Ovary (tissue), 3 donors: ENCODE data around the gene ZC3H7B.

ENCODE experiments used
- POLR2A ChIP-seq: fragments of 450-650 bp; IDR thresholded peaks from one replicate; pipeline ENCODE4 v1.6.1; 2017; ENCODE audit warnings: antibody characterized with exemption, mild to moderate bottlenecking, moderate library complexity
- TF ChIP-seq, protein P1 (sequence below), 3 donors: fragments of 450-650 bp in 2 of 3; fragments of 200-600 bp in 1 of 3; IDR thresholded peaks; one replicate each; pipeline versions ENCODE4 v1.5.1 to v1.8.0; 2016 to 2022; ENCODE audit warnings: antibody characterized with exemption in 3 of 3, mild to moderate bottlenecking in 1 of 3
- donor health status: DM: no; HTN: no; CAD: no.

DNA sequence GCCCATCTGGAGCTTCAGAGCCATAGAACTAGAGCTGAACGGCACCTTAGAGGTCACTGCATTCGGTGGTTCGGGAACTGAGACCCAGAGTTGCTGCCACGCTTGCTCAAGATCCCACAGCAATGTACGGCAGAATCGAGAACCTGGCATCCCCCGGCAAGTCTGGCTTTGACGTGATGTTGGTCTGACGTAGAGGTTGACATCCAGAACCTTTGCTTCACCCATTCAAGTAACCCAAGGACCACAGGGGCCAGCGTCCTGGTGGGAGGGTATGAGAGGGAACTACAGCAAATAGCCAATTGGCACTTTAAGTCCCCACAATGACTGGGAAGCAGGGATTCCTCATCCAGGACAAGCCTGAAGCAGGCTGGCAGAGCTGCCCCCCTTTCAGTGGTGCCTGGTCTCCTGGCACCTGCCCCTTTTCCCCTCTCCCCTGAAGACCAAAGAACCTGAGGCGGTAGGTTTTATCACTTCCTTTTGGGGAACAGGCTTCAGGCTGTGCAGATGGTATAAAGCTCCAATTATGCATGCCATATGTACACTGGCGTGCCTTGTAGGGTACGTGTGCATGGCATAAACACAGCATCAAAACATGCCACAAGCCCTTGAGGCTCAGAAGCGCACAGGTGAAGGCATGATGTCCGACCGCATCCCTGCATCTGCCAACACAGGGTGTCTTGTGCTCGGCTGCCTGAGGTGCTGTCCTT lies 65.2 kb downstream of the ZC3H7B start:
- TF ChIP-seq, protein P1, sequence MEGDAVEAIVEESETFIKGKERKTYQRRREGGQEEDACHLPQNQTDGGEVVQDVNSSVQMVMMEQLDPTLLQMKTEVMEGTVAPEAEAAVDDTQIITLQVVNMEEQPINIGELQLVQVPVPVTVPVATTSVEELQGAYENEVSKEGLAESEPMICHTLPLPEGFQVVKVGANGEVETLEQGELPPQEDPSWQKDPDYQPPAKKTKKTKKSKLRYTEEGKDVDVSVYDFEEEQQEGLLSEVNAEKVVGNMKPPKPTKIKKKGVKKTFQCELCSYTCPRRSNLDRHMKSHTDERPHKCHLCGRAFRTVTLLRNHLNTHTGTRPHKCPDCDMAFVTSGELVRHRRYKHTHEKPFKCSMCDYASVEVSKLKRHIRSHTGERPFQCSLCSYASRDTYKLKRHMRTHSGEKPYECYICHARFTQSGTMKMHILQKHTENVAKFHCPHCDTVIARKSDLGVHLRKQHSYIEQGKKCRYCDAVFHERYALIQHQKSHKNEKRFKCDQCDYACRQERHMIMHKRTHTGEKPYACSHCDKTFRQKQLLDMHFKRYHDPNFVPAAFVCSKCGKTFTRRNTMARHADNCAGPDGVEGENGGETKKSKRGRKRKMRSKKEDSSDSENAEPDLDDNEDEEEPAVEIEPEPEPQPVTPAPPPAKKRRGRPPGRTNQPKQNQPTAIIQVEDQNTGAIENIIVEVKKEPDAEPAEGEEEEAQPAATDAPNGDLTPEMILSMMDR (IDR thresholded peaks at IDR 0.05), result no peak
- TF ChIP-seq POLR2A, result no peak
